Sciatic nerve (tissue), 2 donors: Measurements from ENCODE around the gene ENTPD2. TPM values are rescaled to one million over a fixed set of nuclear protein-coding genes. Genes with fewer than 3 reads are reported as not detected.
"Not testable (repeated sequence)": the region's sequence is repeated elsewhere in the genome, so short reads cannot be mapped to it uniquely, and the experiment has no call there.

Experiments used
- ATAC-seq: fragments of 200-7000 bp; cut with Tn5 transposase; one replicate; pipeline ENCODE4 v1.9.1; 2020; ENCODE audit warnings: mild to moderate bottlenecking, moderate library complexity
- DNase-seq: peaks from one replicate; pipeline ENCODE4 v3.0.0-alpha.2; 2020; ENCODE audit warnings: low spot score
- intact Hi-C: fragments of 100-400 bp; cut with DNase I; formaldehyde crosslinking; loops from one replicate; pipeline ENCODE4 v1.14.2; 2022
- total RNA-seq: library from RNA; stranded (reverse); fragmentation: NEBNext Ultra II Directional; extraction: Animal tissue kit (Norgen Biotek cat#: 25700); gene quantifications from one replicate; pipeline ENCODE4 v1.2.1, GENCODE V29; 2021
- donor health status: DM: no; HTN: no; CAD: no.
- donor health status: DM: no; HTN: no; CAD: no.

The ENTPD2 gene
- total RNA-seq, 1 donor from 2014 or later: 24.3 TPM

- ATAC-seq (no peak), DNase-seq (no peak)
- intact Hi-C loops: no loop called here
These were observed 41.8 kb downstream of the ENTPD2 start for GRCh38 chr9:137011907-137012675.

GRCh38 chr9:137011156-137011555 is 42.7 kb downstream of the ENTPD2 start:
- ATAC-seq (no peak), DNase-seq (no peak)
- intact Hi-C loops: no loop called here

- no peak for DNase-seq
- no peak for ATAC-seq
- intact Hi-C loops: no loop called here
These were observed 43.7 kb downstream of the ENTPD2 start for GRCh38 chr9:137009938-137010732.

GRCh38 chr9:137009217-137009616 is 44.6 kb downstream of the ENTPD2 start:
- no peak for ATAC-seq
- intact Hi-C loops: no loop called here
- DNase-seq: no peak

- DNase-seq: no peak
- intact Hi-C loops: no loop called here
- no peak for ATAC-seq
These were observed 45.5 kb downstream of the ENTPD2 start for GRCh38 chr9:137008312-137008711.

GRCh38 chr9:137007816-137008270 is 46.0 kb downstream of the ENTPD2 start:
- intact Hi-C loops: no loop called here
- peak; percentile 15 for ATAC-seq
- DNase-seq: no peak

GRCh38 chr9:137007108-137007815 is 46.6 kb downstream of the ENTPD2 start:
- intact Hi-C loops: no loop called here
- ATAC-seq: peak; percentile 74
- DNase-seq: no peak

- intact Hi-C loops: no loop called here
- ATAC-seq (peak; percentile 27), DNase-seq (no peak)
These were observed 47.5 kb downstream of the ENTPD2 start for GRCh38 chr9:137006116-137007003.

- intact Hi-C loops, DNase-seq, ATAC-seq: not testable (repeated sequence)
These were observed 49.6 kb downstream of the ENTPD2 start for GRCh38 chr9:137004285-137004684.

- intact Hi-C loops: no loop called here
- DNase-seq (no peak), ATAC-seq (no peak)
These were observed 51.2 kb downstream of the ENTPD2 start for GRCh38 chr9:137002646-137003041.

- intact Hi-C loops: no loop called here
- DNase-seq: no peak
- ATAC-seq: no peak
These were observed 51.8 kb downstream of the ENTPD2 start for GRCh38 chr9:137001857-137002645.

GRCh38 chr9:137000177-137000930 is 53.5 kb downstream of the ENTPD2 start:
- ATAC-seq (no peak), DNase-seq (no peak)
- intact Hi-C loops: no loop called here

Other genes starting within 250 kb of the ENTPD2 start
- gene RABL6, start 246.1 kb downstream of the ENTPD2 start, total RNA-seq: 46.9 TPM
- gene AJM1, start 211.6 kb downstream of the ENTPD2 start, total RNA-seq: 3.1 TPM
- 76.4 TPM for gene PHPT1, start 204.7 kb downstream of the ENTPD2 start, total RNA-seq
- 3.0 TPM for gene MAMDC4, start 201.7 kb downstream of the ENTPD2 start, total RNA-seq
- gene EDF1, start 187.8 kb downstream of the ENTPD2 start, total RNA-seq: 201 TPM
- 17.0 TPM for gene TRAF2, start 167.5 kb downstream of the ENTPD2 start, total RNA-seq
- 59.9 TPM for gene FBXW5, start 109.3 kb downstream of the ENTPD2 start, total RNA-seq
- gene C8G, start 108.8 kb downstream of the ENTPD2 start, total RNA-seq: not detected
- gene LCN12, start 101.8 kb downstream of the ENTPD2 start, total RNA-seq: 8.6 TPM
- gene PTGDS, start 76.6 kb downstream of the ENTPD2 start, total RNA-seq: 1,668 TPM
- 4.1 TPM for gene LCNL1, start 71.1 kb downstream of the ENTPD2 start, total RNA-seq
- 46.6 TPM for gene PAXX, start 61.6 kb downstream of the ENTPD2 start, total RNA-seq
- gene CLIC3, start 57.5 kb downstream of the ENTPD2 start, total RNA-seq: 11.3 TPM
- 298 TPM for gene ABCA2, start 25.8 kb downstream of the ENTPD2 start, total RNA-seq
- 0.18 TPM for gene FUT7, start 22.0 kb downstream of the ENTPD2 start, total RNA-seq
- 157 TPM for gene NPDC1, start 7.9 kb downstream of the ENTPD2 start, total RNA-seq
- gene SAPCD2, start 16.5 kb upstream of the ENTPD2 start, total RNA-seq: 0.36 TPM
- gene UAP1L1, start 23.5 kb upstream of the ENTPD2 start, total RNA-seq: 18.3 TPM
- gene MAN1B1, start 32.9 kb upstream of the ENTPD2 start, total RNA-seq: 48.3 TPM
- gene DPP7, start 60.7 kb upstream of the ENTPD2 start, total RNA-seq: 127 TPM
- not detected for gene GRIN1, start 85.1 kb upstream of the ENTPD2 start, total RNA-seq
- gene LRRC26, start 116.0 kb upstream of the ENTPD2 start, total RNA-seq: not detected
- gene TMEM210, start 118.0 kb upstream of the ENTPD2 start, total RNA-seq: not detected
- 52.8 TPM for gene ANAPC2, start 134.5 kb upstream of the ENTPD2 start, total RNA-seq
- gene SSNA1, start 134.6 kb upstream of the ENTPD2 start, total RNA-seq: 27.6 TPM
- gene TPRN, start 146.7 kb upstream of the ENTPD2 start, total RNA-seq: 8.8 TPM
- 25.6 TPM for gene TMEM203, start 151.6 kb upstream of the ENTPD2 start, total RNA-seq
- gene NDOR1, start 151.6 kb upstream of the ENTPD2 start, total RNA-seq: 16.5 TPM
- 10.6 TPM for gene RNF208, start 168.2 kb upstream of the ENTPD2 start, total RNA-seq
- gene CYSRT1, start 171.1 kb upstream of the ENTPD2 start, total RNA-seq: not detected
- gene RNF224, start 173.4 kb upstream of the ENTPD2 start, total RNA-seq: not detected
- not detected for gene SLC34A3, start 176.8 kb upstream of the ENTPD2 start, total RNA-seq
- gene TUBB4B, start 187.2 kb upstream of the ENTPD2 start, total RNA-seq: 108 TPM
- gene STPG3, start 197.2 kb upstream of the ENTPD2 start, total RNA-seq: not detected
- 38.9 TPM for gene NELFB, start 201.3 kb upstream of the ENTPD2 start, total RNA-seq
- 4.0 TPM for gene TOR4A, start 223.7 kb upstream of the ENTPD2 start, total RNA-seq
- 18.5 TPM for gene NRARP, start 248.2 kb upstream of the ENTPD2 start, total RNA-seq